Keratinocyte (primary cell): ENCODE measurements around the gene TMEFF2. TPM values are rescaled to one million over a fixed set of nuclear protein-coding genes. Genes with fewer than 3 reads are reported as not detected.

Experiments used
- DNase-seq: peaks from one replicate; pipeline ENCODE4 v3.0.0-alpha.2; 2011; ENCODE audit warnings: low read depth, missing footprints, low spot score
- FAIRE-seq: peaks from 2 replicates; lab custom pipeline; 2011; peaks lifted over from hg19 to GRCh38; lab: Jason Lieb, UNC
- H2AFZ ChIP-seq: 2 replicates; pipeline ENCODE4 v1.6.0; 2012; ENCODE audit warnings: low read length, control low read depth, inconsistent platforms; ENCODE audit not compliant: control insufficient read depth
- H3K27ac ChIP-seq: 2 replicates; pipeline ENCODE4 v1.5.1; 2011; ENCODE audit warnings: low read length; ENCODE audit not compliant: control insufficient read depth, insufficient read depth
- H3K27me3 ChIP-seq: 3 replicates; pipeline ENCODE4 v1.6.0; 2011; ENCODE audit warnings: low read length; ENCODE audit not compliant: control insufficient read depth, insufficient read depth; ENCODE audit errors: extremely low read depth
- H3K36me3 ChIP-seq, 2 experiments: 2 replicates in 1 of 2; 3 replicates in 1 of 2; pipeline ENCODE4 v1.5.1; 2011; ENCODE audit warnings: low read length in 2 of 2, mild to moderate bottlenecking in 1 of 2; ENCODE audit not compliant: control insufficient read depth in 2 of 2, insufficient read depth in 2 of 2; ENCODE audit errors: extremely low read depth in 1 of 2
- H3K4me1 ChIP-seq: 3 replicates; pipeline ENCODE4 v1.5.1; 2011; ENCODE audit warnings: low read length; ENCODE audit not compliant: control insufficient read depth, insufficient read depth; ENCODE audit errors: extremely low read depth
- H3K4me2 ChIP-seq: 3 replicates; pipeline ENCODE4 v1.6.0; 2011; ENCODE audit warnings: low read depth, low read length; ENCODE audit not compliant: control insufficient read depth, insufficient read depth; ENCODE audit errors: extremely low read depth
- H3K4me3 ChIP-seq, 3 experiments: fragments of 200-600 bp in 1 of 3; sonication (generic) in 1 of 3; 2 replicates in 2 of 3; 3 replicates in 1 of 3; pipeline ENCODE4 v1.5.1; 2011 to 2016; ENCODE audit warnings: low read length in 3 of 3, mild to moderate bottlenecking in 3 of 3, control low read depth in 2 of 3, inconsistent platforms in 1 of 3, low read depth in 1 of 3, mixed read lengths in 1 of 3, mixed run types in 1 of 3, moderate library complexity in 1 of 3; ENCODE audit not compliant: control insufficient read depth in 2 of 3, insufficient read depth in 2 of 3; ENCODE audit errors: extremely low read depth in 1 of 3
- H3K79me2 ChIP-seq: 2 replicates; pipeline ENCODE4 v1.6.0; 2012; ENCODE audit warnings: low read length; ENCODE audit not compliant: control insufficient read depth, insufficient read depth
- H3K9ac ChIP-seq: 3 replicates; pipeline ENCODE4 v1.6.0; 2011; ENCODE audit warnings: low read length; ENCODE audit not compliant: control insufficient read depth, insufficient read depth; ENCODE audit errors: extremely low read depth
- H3K9me1 ChIP-seq: 3 replicates; pipeline ENCODE4 v1.6.0; 2011; ENCODE audit warnings: low read length; ENCODE audit not compliant: control insufficient read depth, insufficient read depth; ENCODE audit errors: extremely low read depth
- H3K9me3 ChIP-seq: 2 replicates; pipeline ENCODE4 v1.5.1; 2012; ENCODE audit warnings: low read depth, low read length; ENCODE audit not compliant: control insufficient read depth
- H4K20me1 ChIP-seq: 3 replicates; pipeline ENCODE4 v1.6.0; 2011; ENCODE audit warnings: low read length; ENCODE audit not compliant: control insufficient read depth, insufficient read depth; ENCODE audit errors: extremely low read depth
- CTCF ChIP-seq, 3 experiments: IDR thresholded peaks in 1 of 3; conservative IDR thresholded peaks in 1 of 3; optimal IDR thresholded peaks in 1 of 3; 2 replicates in 2 of 3; 3 replicates in 1 of 3; pipeline versions ENCODE3 to v1.5.1; 2011; ENCODE audit warnings: low read length in 3 of 3, mild to moderate bottlenecking in 3 of 3, moderate library complexity in 2 of 3, control low read depth in 1 of 3, inconsistent platforms in 1 of 3; ENCODE audit not compliant: insufficient read depth in 2 of 3; ENCODE audit errors: extremely low read depth in 1 of 3
- EZH2 ChIP-seq: IDR thresholded peaks from one replicate; pipeline ENCODE4 v1.6.1; 2012; ENCODE audit warnings: inconsistent platforms, mild to moderate bottlenecking, low read length, moderate library complexity
- dilution Hi-C: fragments of 300-500 bp; cut with MboI; formaldehyde crosslinking; loops from one replicate; pipeline ENCODE4 v1.7.0; 2020; ENCODE audit warnings: low sequenced_read_pairs; ENCODE audit not compliant: extremely low pct_ligation_motif_present
- polyA plus RNA-seq, 5 experiments: library from polyadenylated mRNA; depleted of rRNA in 3 of 5; stranded (reverse) in 3 of 5; stranded (forward) in 1 of 5; unstranded in 1 of 5; fragments of >200 nt; gene quantifications; 1 replicate in 1 of 5; 2 replicates in 3 of 5; 3 replicates in 1 of 5; pipeline versions ENCODE4 v1.2.1 to v1.2.3, GENCODE V29; 2011 to 2012; ENCODE audit warnings: missing spikeins in 2 of 5, low read depth in 1 of 5, low replicate concordance in 1 of 5

Gene TMEFF2
- polyA plus RNA-seq, 1 donor (not counting 4 experiments of a cell fraction or from before 2014, with no cell fraction given) = not detected

- Histone ChIP-seq H3K9me3 (no peaks in the 10 kb centered on the region), H3K9ac (no peak overlapping the region), H3K4me3 (no peak overlapping the region), H3K27ac (no peak overlapping the region), H3K36me3 (no peaks in the 10 kb centered on the region), H4K20me1 (no peaks in the 10 kb centered on the region), H3K79me2 (no peaks in the 10 kb centered on the region), H3K27me3 (no peaks in the 10 kb centered on the region), H3K4me1 (no peaks in the 10 kb centered on the region), H3K4me2 (no peak overlapping the region), H2AFZ (no peak overlapping the region), H3K9me1 (no peaks in the 10 kb centered on the region)
- no peak for DNase-seq
- dilution Hi-C loops = no loop called here
- FAIRE-seq = no peak
- no peak for TF ChIP-seq EZH2
- TF ChIP-seq CTCF (optimal IDR thresholded peaks at IDR 0.05 in 1 of 3, IDR thresholded peaks at IDR 0.05 in 1 of 3, conservative IDR thresholded peaks at IDR 0.05 in 1 of 3; ENCODE audit: extremely low read depth in 1 of 3, insufficient read depth in 2 of 3, low read length in 3 of 3) = no peak
Measured at GRCh38 chr2:192215096-192215877, 20.6 kb upstream of the TMEFF2 start.

GRCh38 chr2:192208848-192209247, 14.1 kb upstream of the TMEFF2 start:
- Histone ChIP-seq H3K4me2 (no peak overlapping the region), H3K4me1 (no peaks in the 10 kb centered on the region), H3K27ac (no peak overlapping the region), H3K79me2 (no peaks in the 10 kb centered on the region), H3K9ac (no peak overlapping the region), H2AFZ (no peak overlapping the region), H3K36me3 (no peaks in the 10 kb centered on the region), H3K9me3 (no peaks in the 10 kb centered on the region), H3K4me3 (no peak overlapping the region), H4K20me1 (no peaks in the 10 kb centered on the region), H3K9me1 (no peaks in the 10 kb centered on the region), H3K27me3 (no peaks in the 10 kb centered on the region)
- TF ChIP-seq CTCF (optimal IDR thresholded peaks at IDR 0.05 in 1 of 3, IDR thresholded peaks at IDR 0.05 in 1 of 3, conservative IDR thresholded peaks at IDR 0.05 in 1 of 3; ENCODE audit: extremely low read depth in 1 of 3, insufficient read depth in 2 of 3, low read length in 3 of 3) = no peak
- no peak for TF ChIP-seq EZH2
- no peak for FAIRE-seq
- dilution Hi-C loops = no loop called here
- DNase-seq = no peak
